Measurements from ENCODE around the gene CYP26B1.

Gene CYP26B1

GRCh38 chr2:72118386-72118785 lies 29.3 kb downstream of the CYP26B1 start:
- no peak for ATAC-seq
- no peak for TF ChIP-seq ISL1 (CRISPR knock-in tag; IDR thresholded peaks at IDR 0.05)
- TF ChIP-seq GLIS3 (CRISPR knock-in tag; IDR thresholded peaks at IDR 0.05) = no peak
- no peak for TF ChIP-seq ESRRG (CRISPR knock-in tag; IDR thresholded peaks at IDR 0.05)
- TF ChIP-seq RARB (CRISPR knock-in tag; IDR thresholded peaks at IDR 0.05) = no peak
- TF ChIP-seq TSHZ2 (CRISPR knock-in tag; IDR thresholded peaks at IDR 0.05) = no peak
- TF ChIP-seq ZFP3 (CRISPR knock-in tag; IDR thresholded peaks at IDR 0.05) = no peak
- no peak for TF ChIP-seq ZC3H10 (CRISPR knock-in tag; IDR thresholded peaks at IDR 0.05)
- no peak for TF ChIP-seq POU6F1 (CRISPR knock-in tag; IDR thresholded peaks at IDR 0.05; ENCODE audit: borderline replicate concordance, low read depth)
- no peak for TF ChIP-seq CSRNP3 (CRISPR knock-in tag; IDR thresholded peaks at IDR 0.05)
- TF ChIP-seq PATZ1 (CRISPR knock-in tag; IDR thresholded peaks at IDR 0.05; ENCODE audit: borderline replicate concordance) = no peak

- no peak for TF ChIP-seq TOX (CRISPR knock-in tag; IDR thresholded peaks at IDR 0.05; ENCODE audit: borderline replicate concordance)
- TF ChIP-seq ZFP30 (CRISPR knock-in tag; IDR thresholded peaks at IDR 0.05) = no peak
- TF ChIP-seq TCF4 (CRISPR knock-in tag; IDR thresholded peaks at IDR 0.05; ENCODE audit: borderline replicate concordance) = no peak
- TF ChIP-seq ZFP3 (CRISPR knock-in tag; IDR thresholded peaks at IDR 0.05) = no peak
- TF ChIP-seq CSRNP3 (CRISPR knock-in tag; IDR thresholded peaks at IDR 0.05) = no peak
- TF ChIP-seq ZNF565 (CRISPR knock-in tag; conservative IDR thresholded peaks at IDR 0.05; ENCODE audit: low read depth) = no peak
- no peak for TF ChIP-seq OSR1 (CRISPR knock-in tag; IDR thresholded peaks at IDR 0.05)
- TF ChIP-seq ISL1 (CRISPR knock-in tag; IDR thresholded peaks at IDR 0.05) = no peak
- no peak for TF ChIP-seq CREB5 (CRISPR knock-in tag; IDR thresholded peaks at IDR 0.05; ENCODE audit: low read depth)
- TF ChIP-seq GLIS3 (CRISPR knock-in tag; IDR thresholded peaks at IDR 0.05) = no peak
- TF ChIP-seq SNAI2 (CRISPR knock-in tag; IDR thresholded peaks at IDR 0.05) = no peak
- no peak for TF ChIP-seq BACH2 (CRISPR knock-in tag; IDR thresholded peaks at IDR 0.05; ENCODE audit: borderline replicate concordance)
- no peak for TF ChIP-seq POU6F1 (CRISPR knock-in tag; IDR thresholded peaks at IDR 0.05; ENCODE audit: borderline replicate concordance, low read depth)
- TF ChIP-seq PATZ1 (CRISPR knock-in tag; IDR thresholded peaks at IDR 0.05; ENCODE audit: borderline replicate concordance) = no peak
- TF ChIP-seq ZNF70 (CRISPR knock-in tag; IDR thresholded peaks at IDR 0.05) = no peak
- no peak for TF ChIP-seq PPARA (CRISPR knock-in tag; IDR thresholded peaks at IDR 0.05; ENCODE audit: borderline replicate concordance)
- no peak for ATAC-seq
These were observed 29.9 kb downstream of the CYP26B1 start for GRCh38 chr2:72117718-72118117.
